Heart left ventricle (tissue), 13 donors: Measurements from ENCODE around the gene CAMTA1.

Experiments used
- POLR2A ChIP-seq, 2 donors: fragments of 450-650 bp; IDR thresholded peaks; one replicate each; pipeline ENCODE4 v1.6.1; 2017; ENCODE audit warnings: antibody characterized with exemption in 2 of 2, mild to moderate bottlenecking in 2 of 2, moderate library complexity in 2 of 2
- TF ChIP-seq, protein P1 (sequence below), 12 donors: fragments of 200-600 bp; sonication (generic) in 4 of 12; IDR thresholded peaks; one replicate each; pipeline versions ENCODE4 v1.5.0 to v1.8.0; 2018 to 2022; ENCODE audit warnings: antibody characterized with exemption in 12 of 12, mild to moderate bottlenecking in 5 of 12
- donor health status: ischemic (EF 13 %, LVEDD 7.1; RV severe dilation, severe dysfunction).
- donor health status: DM: no; HTN: yes; CAD: no.
- donor health status: DM: no; HTN: no; CAD: no.
- donor health status: ischemic (EF 25% LVEDD 6.9; RV normal size, moderate dysfunction).
- donor health status: ischemic (EF 25% LVEDD 5.7; RV mildly dilated, moderate dysfunction).
- donor health status: ischemic (EF 35%, LVEDD 5.7; RV mildly dilated, moderate dysfunction).
- donor health status: nonischemic (EF 11% LVEDD 7.7; RV severe dilation, severe dysfunction).
- donor health status: DM: yes; HTN: yes; CAD: no.
- donor health status: PGD.
- donor health status: ischemic (EF 29% LVEDD 5.4; RV normal size, mild dysfunction).
- donor health status: nonischemic (EF 23%, LVEDD 6.1; RV moderate dilation, normal function).

DNA sequence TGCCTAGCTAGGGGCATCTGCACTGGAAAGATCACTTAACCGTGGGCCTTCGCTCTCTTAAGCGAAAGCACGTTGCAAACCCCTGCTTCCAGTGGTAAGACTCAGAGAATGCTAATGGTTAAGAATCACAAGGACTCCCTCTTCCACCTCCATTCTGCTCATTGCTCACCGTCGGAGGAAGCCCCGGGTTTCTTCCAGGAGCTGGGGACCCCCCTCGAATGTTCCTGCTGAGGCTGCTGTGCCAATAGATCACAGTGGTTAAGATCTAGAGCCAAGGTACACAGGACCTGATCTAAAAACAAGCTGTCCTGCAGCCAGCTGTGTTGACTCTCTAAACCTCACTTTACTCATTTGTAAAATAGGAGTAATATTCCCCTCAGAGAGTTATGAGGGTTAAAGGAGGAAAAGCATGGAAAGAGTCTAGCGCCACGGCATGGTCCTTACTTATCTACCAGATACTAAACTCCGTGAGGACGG lies 986.6 kb downstream of the CAMTA1 start:
- TF ChIP-seq, protein P1, sequence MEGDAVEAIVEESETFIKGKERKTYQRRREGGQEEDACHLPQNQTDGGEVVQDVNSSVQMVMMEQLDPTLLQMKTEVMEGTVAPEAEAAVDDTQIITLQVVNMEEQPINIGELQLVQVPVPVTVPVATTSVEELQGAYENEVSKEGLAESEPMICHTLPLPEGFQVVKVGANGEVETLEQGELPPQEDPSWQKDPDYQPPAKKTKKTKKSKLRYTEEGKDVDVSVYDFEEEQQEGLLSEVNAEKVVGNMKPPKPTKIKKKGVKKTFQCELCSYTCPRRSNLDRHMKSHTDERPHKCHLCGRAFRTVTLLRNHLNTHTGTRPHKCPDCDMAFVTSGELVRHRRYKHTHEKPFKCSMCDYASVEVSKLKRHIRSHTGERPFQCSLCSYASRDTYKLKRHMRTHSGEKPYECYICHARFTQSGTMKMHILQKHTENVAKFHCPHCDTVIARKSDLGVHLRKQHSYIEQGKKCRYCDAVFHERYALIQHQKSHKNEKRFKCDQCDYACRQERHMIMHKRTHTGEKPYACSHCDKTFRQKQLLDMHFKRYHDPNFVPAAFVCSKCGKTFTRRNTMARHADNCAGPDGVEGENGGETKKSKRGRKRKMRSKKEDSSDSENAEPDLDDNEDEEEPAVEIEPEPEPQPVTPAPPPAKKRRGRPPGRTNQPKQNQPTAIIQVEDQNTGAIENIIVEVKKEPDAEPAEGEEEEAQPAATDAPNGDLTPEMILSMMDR (IDR thresholded peaks at IDR 0.05): no peak
- no peak for TF ChIP-seq POLR2A (IDR thresholded peaks at IDR 0.05)
